Measurements from ENCODE around the gene TXLNB.

TXLNB gene

DNA sequence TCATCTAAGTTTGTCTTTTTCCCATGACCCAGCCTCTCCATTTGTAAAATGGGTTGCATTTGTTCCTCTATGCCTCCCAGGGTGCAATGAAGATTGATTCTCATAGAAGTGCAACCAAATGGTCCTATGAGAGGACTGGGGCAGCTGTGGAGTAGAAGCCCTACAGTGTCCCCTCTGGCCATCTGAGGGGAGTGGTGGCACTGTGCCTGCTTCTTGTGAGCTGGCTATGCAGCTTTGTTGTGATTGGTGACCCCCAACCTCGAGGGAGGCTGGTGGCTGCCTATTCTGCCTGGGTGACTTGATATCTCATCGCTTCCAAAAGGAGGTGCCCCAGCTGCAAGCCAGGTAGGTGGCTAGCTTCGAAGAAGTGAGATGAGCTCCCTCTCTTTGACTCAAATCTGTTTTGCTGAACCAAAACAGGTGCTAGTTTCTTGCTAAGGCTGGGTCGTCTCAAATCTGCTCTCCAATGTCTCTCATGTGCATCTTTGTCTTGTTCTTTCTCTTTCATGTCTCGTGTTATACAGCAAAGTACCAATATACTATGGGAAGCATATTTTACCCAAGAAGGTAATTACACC lies 33.9 kb downstream of the TXLNB start:
- CTCF ChIA-PET = interaction anchor here (0.6 to 1.3 kb wide), 7 partner anchors 13 to 740 kb away, joined by 3 to 5 read pairs (median 4); no protein-coding TSS in a partner anchor
- H3K4me3 ChIP-seq (ENCODE audit: low read depth, low read length) = no peak overlapping the region
- H3K4me1 ChIP-seq (ENCODE audit: control insufficient read depth, insufficient read depth, low read length) = no peaks in the 10 kb centered on the region
- TF ChIP-seq KLF7 (tag by site-specific recombination; IDR thresholded peaks at IDR 0.05; ENCODE audit: borderline replicate concordance) = no peak
- TF ChIP-seq ZNF830 (tag by site-specific recombination; IDR thresholded peaks at IDR 0.05; ENCODE audit: low read depth) = no peak
- TF ChIP-seq ZNF514 (tag by site-specific recombination; IDR thresholded peaks at IDR 0.05) = no peak
- TF ChIP-seq ZFP69B (tag by site-specific recombination; IDR thresholded peaks at IDR 0.05) = no peak
- no peak for TF ChIP-seq ZNF138 (tag by site-specific recombination; IDR thresholded peaks at IDR 0.05; ENCODE audit: borderline replicate concordance)
- TF ChIP-seq ZNF266 (tag by site-specific recombination; IDR thresholded peaks at IDR 0.05; ENCODE audit: low read depth) = no peak
- TF ChIP-seq, protein P1, sequence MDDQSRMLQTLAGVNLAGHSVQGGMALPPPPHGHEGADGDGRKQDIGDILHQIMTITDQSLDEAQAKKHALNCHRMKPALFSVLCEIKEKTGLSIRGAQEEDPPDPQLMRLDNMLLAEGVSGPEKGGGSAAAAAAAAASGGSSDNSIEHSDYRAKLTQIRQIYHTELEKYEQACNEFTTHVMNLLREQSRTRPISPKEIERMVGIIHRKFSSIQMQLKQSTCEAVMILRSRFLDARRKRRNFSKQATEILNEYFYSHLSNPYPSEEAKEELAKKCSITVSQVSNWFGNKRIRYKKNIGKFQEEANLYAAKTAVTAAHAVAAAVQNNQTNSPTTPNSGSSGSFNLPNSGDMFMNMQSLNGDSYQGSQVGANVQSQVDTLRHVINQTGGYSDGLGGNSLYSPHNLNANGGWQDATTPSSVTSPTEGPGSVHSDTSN (CRISPR knock-in tag; IDR thresholded peaks at IDR 0.05) = no peak
- TF ChIP-seq ZNF302 (tag by site-specific recombination; IDR thresholded peaks at IDR 0.05; ENCODE audit: low read depth) = no peak
- TF ChIP-seq ZNF19 (tag by site-specific recombination; IDR thresholded peaks at IDR 0.05; ENCODE audit: low read depth) = no peak
- no peak for TF ChIP-seq SCRT2 (tag by site-specific recombination; IDR thresholded peaks at IDR 0.05)
- TF ChIP-seq, protein P2, sequence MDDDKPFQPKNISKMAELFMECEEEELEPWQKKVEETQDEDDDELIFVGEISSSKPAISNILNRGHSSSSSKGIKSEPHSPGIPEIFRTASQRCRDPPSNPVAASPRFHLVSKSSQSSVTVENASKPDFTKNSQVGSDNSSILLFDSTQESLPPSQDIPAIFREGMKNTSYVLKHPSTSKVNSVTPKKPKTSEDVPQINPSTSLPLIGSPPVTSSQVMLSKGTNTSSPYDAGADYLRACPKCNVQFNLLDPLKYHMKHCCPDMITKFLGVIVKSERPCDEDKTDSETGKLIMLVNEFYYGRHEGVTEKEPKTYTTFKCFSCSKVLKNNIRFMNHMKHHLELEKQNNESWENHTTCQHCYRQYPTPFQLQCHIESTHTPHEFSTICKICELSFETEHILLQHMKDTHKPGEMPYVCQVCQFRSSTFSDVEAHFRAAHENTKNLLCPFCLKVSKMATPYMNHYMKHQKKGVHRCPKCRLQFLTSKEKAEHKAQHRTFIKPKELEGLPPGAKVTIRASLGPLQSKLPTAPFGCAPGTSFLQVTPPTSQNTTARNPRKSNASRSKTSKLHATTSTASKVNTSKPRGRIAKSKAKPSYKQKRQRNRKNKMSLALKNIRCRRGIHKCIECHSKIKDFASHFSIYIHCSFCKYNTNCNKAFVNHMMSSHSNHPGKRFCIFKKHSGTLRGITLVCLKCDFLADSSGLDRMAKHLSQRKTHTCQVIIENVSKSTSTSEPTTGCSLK (tag by site-specific recombination; IDR thresholded peaks at IDR 0.05) = no peak
- no peak for TF ChIP-seq ZNF221 (tag by site-specific recombination; IDR thresholded peaks at IDR 0.05; ENCODE audit: borderline replicate concordance)
- H3K36me3 ChIP-seq (ENCODE audit: control insufficient read depth in 2 of 2, insufficient read depth in 1 of 2, low read length in 2 of 2) = no peaks in the 10 kb centered on the region
- H3K27ac ChIP-seq (ENCODE audit: extremely low read depth, low read depth, low read length) = no peak overlapping the region
- POLR2A ChIA-PET = no interaction called here
- H3K9me3 ChIP-seq (ENCODE audit: control insufficient read depth, insufficient read depth, low read depth, low read length) = no peaks in the 10 kb centered on the region

DNA sequence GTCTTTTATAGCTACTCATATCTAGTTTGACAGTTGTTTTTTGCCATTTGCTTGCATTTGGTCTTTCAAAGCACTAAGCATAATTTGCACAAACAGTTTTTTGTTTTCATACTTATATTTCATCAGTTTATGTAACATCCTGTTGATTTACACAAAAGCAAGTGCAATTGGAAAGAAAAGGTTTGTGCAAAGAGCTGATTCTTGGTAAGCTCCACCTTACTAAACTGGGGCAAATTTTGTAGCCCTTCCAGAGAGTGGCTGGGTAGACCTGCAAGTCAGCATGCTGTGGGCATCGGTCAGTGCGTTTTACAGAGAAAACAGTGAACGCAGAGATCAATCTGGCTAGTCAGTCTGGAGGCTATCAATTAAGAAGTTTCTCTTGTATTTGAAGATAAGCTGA lies 34.5 kb downstream of the TXLNB start:
- ChIA-PET CTCF (interaction anchor here (0.5 to 1.3 kb wide), 9 partner anchors 9 to 813 kb away, joined by 3 to 6 read pairs (median 4); no protein-coding TSS in a partner anchor), POLR2A (no interaction called here)
- Histone ChIP-seq H3K36me3 (ENCODE audit: control insufficient read depth in 2 of 2, insufficient read depth in 1 of 2, low read length in 2 of 2) (no peaks in the 10 kb centered on the region), H3K4me3 (ENCODE audit: low read depth, low read length) (no peak overlapping the region), H3K9me3 (ENCODE audit: control insufficient read depth, insufficient read depth, low read depth, low read length) (no peaks in the 10 kb centered on the region), H3K27ac (ENCODE audit: extremely low read depth, low read depth, low read length) (no peak overlapping the region), H3K4me1 (ENCODE audit: control insufficient read depth, insufficient read depth, low read length) (no peaks in the 10 kb centered on the region)
- TF ChIP-seq ZNF558 (tag by site-specific recombination; IDR thresholded peaks at IDR 0.05) (no peak), ZNF837 (tag by site-specific recombination; IDR thresholded peaks at IDR 0.05) (no peak), ZXDB (tag by site-specific recombination; IDR thresholded peaks at IDR 0.05) (no peak), ZNF610 (tag by site-specific recombination; IDR thresholded peaks at IDR 0.05; ENCODE audit: borderline replicate concordance) (no peak), TRIM28 (IDR thresholded peaks at IDR 0.05; ENCODE audit: borderline replicate concordance, low read length) (no peak), KLF7 (tag by site-specific recombination; IDR thresholded peaks at IDR 0.05; ENCODE audit: borderline replicate concordance) (no peak), YY1 (tag by site-specific recombination; IDR thresholded peaks at IDR 0.05) (no peak), ZNF626 (tag by site-specific recombination; IDR thresholded peaks at IDR 0.05) (no peak)
- TF ChIP-seq, protein P3, sequence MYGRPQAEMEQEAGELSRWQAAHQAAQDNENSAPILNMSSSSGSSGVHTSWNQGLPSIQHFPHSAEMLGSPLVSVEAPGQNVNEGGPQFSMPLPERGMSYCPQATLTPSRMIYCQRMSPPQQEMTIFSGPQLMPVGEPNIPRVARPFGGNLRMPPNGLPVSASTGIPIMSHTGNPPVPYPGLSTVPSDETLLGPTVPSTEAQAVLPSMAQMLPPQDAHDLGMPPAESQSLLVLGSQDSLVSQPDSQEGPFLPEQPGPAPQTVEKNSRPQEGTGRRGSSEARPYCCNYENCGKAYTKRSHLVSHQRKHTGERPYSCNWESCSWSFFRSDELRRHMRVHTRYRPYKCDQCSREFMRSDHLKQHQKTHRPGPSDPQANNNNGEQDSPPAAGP (tag by site-specific recombination; IDR thresholded peaks at IDR 0.05) = no peak
- TF ChIP-seq, protein P4, sequence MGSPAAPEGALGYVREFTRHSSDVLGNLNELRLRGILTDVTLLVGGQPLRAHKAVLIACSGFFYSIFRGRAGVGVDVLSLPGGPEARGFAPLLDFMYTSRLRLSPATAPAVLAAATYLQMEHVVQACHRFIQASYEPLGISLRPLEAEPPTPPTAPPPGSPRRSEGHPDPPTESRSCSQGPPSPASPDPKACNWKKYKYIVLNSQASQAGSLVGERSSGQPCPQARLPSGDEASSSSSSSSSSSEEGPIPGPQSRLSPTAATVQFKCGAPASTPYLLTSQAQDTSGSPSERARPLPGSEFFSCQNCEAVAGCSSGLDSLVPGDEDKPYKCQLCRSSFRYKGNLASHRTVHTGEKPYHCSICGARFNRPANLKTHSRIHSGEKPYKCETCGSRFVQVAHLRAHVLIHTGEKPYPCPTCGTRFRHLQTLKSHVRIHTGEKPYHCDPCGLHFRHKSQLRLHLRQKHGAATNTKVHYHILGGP (tag by site-specific recombination; IDR thresholded peaks at IDR 0.05) = no peak
- TF ChIP-seq, protein P5, sequence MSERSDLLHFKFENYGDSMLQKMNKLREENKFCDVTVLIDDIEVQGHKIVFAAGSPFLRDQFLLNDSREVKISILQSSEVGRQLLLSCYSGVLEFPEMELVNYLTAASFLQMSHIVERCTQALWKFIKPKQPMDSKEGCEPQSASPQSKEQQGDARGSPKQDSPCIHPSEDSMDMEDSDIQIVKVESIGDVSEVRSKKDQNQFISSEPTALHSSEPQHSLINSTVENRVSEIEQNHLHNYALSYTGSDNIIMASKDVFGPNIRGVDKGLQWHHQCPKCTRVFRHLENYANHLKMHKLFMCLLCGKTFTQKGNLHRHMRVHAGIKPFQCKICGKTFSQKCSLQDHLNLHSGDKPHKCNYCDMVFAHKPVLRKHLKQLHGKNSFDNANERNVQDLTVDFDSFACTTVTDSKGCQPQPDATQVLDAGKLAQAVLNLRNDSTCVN (tag by site-specific recombination; optimal IDR thresholded peaks at IDR 0.05) = no peak

Measured in HEK293 (cell line).